GM21737 (cell line): ENCODE data around the gene PARVA.
"Not testable (repeated sequence)": the region's sequence is repeated elsewhere in the genome, so short reads cannot be mapped to it uniquely, and the experiment has no call there.

Source experiments
- ATAC-seq: cut with Tn5 transposase; IDR thresholded peaks from one replicate; pipeline ENCODE4 v1.9.1; 2021; ENCODE audit warnings: mild to moderate bottlenecking, moderate library complexity; ENCODE audit not compliant: unreplicated experiment

Gene PARVA

GRCh38 chr11:12377106-12377823 lies at the start of gene PARVA:
TSS of gene PARVA (plus strand) at chr11:12377571. CDS start at chr11:12377648, 77 bp downstream.
- no peak for ATAC-seq

- ATAC-seq: no peak
Observed at GRCh38 chr11:12329169-12329568, 48.2 kb upstream of the PARVA start.

- no peak for ATAC-seq
Observed at GRCh38 chr11:12329797-12330196, 47.6 kb upstream of the PARVA start.

- no peak for ATAC-seq
Observed at GRCh38 chr11:12330485-12331231, 46.7 kb upstream of the PARVA start.

- no peak for ATAC-seq
Observed at GRCh38 chr11:12331239-12331874, 46.0 kb upstream of the PARVA start.

GRCh38 chr11:12343526-12343925 lies 33.8 kb upstream of the PARVA start:
- no peak for ATAC-seq

GRCh38 chr11:12353534-12353933 lies 23.8 kb upstream of the PARVA start:
- no peak for ATAC-seq

- ATAC-seq: no peak
Observed at GRCh38 chr11:12354750-12355545, 22.4 kb upstream of the PARVA start.

GRCh38 chr11:12356944-12357655 lies 20.3 kb upstream of the PARVA start:
- ATAC-seq: no peak

GRCh38 chr11:12357697-12358096 lies 19.7 kb upstream of the PARVA start:
- not testable (repeated sequence) for ATAC-seq

- ATAC-seq: no peak
Observed at GRCh38 chr11:12358302-12359188, 18.8 kb upstream of the PARVA start.

- no peak for ATAC-seq
Observed at GRCh38 chr11:12359761-12360160, 17.6 kb upstream of the PARVA start.

- ATAC-seq: no peak
Observed at GRCh38 chr11:12361682-12362081, 15.7 kb upstream of the PARVA start.

- ATAC-seq: no peak
Observed at GRCh38 chr11:12362857-12363256, 14.5 kb upstream of the PARVA start.

GRCh38 chr11:12363373-12363772 lies 14.0 kb upstream of the PARVA start:
- no peak for ATAC-seq

GRCh38 chr11:12365965-12366575 lies 11.3 kb upstream of the PARVA start:
- ATAC-seq: not testable (repeated sequence)

GRCh38 chr11:12367057-12367456 lies 10.3 kb upstream of the PARVA start:
- not testable (repeated sequence) for ATAC-seq

- no peak for ATAC-seq
Observed at GRCh38 chr11:12372111-12372510, 5.3 kb upstream of the PARVA start.

GRCh38 chr11:12375720-12376119 lies 1.7 kb upstream of the PARVA start:
- ATAC-seq: no peak
